CD14-positive monocyte (primary cell): Measurements from ENCODE around the gene PSMB7. TPM values are rescaled to one million over a fixed set of nuclear protein-coding genes. Genes with fewer than 3 reads are reported as not detected.

ENCODE experiments used
- DNase-seq, 3 donors: peaks; one replicate each; pipeline ENCODE4 v3.0.0-alpha.2; 2011 to 2022
- H2AFZ ChIP-seq: 2 replicates; pipeline ENCODE4 v1.6.0; 2012; ENCODE audit warnings: mild to moderate bottlenecking, low read depth, low read length, inconsistent platforms; ENCODE audit not compliant: insufficient read depth, poor library complexity, severe bottlenecking
- H3K27ac ChIP-seq, 2 donors: 1 replicate in 1 of 2; 2 replicates in 1 of 2; pipeline ENCODE4 v1.5.1; 2012 to 2013; ENCODE audit warnings: low read length in 2 of 2, control low read depth in 1 of 2, inconsistent platforms in 1 of 2, low read depth in 1 of 2, mild to moderate bottlenecking in 1 of 2
- H3K27me3 ChIP-seq, 2 donors: one replicate each; pipeline versions ENCODE4 v1.6.0 to v1.6.1; 2011 to 2013; ENCODE audit warnings: low read length in 2 of 2; ENCODE audit not compliant: control insufficient read depth in 2 of 2, insufficient read depth in 2 of 2
- H3K36me3 ChIP-seq, 2 donors: replicated peaks in 1 of 2; 1 replicate in 1 of 2; 2 replicates in 1 of 2; pipeline versions ENCODE4 v1.5.1 to v1.6.1; 2012 to 2013; ENCODE audit warnings: low read length in 2 of 2, control low read depth in 1 of 2, inconsistent platforms in 1 of 2, mild to moderate bottlenecking in 1 of 2; ENCODE audit not compliant: insufficient read depth in 2 of 2, control insufficient read depth in 1 of 2
- H3K4me1 ChIP-seq, 2 donors: 1 replicate in 1 of 2; 2 replicates in 1 of 2; pipeline versions ENCODE4 v1.5.1 to v1.6.1; 2012 to 2013; ENCODE audit warnings: low read length in 2 of 2, control low read depth in 1 of 2, inconsistent platforms in 1 of 2, mild to moderate bottlenecking in 1 of 2, moderate library complexity in 1 of 2; ENCODE audit not compliant: insufficient read depth in 2 of 2, control insufficient read depth in 1 of 2
- H3K4me2 ChIP-seq: replicated peaks from 2 replicates; pipeline ENCODE3; 2012; ENCODE audit warnings: low read length, moderate library complexity, mild to moderate bottlenecking; ENCODE audit not compliant: poor library complexity, severe bottlenecking; ENCODE audit errors: extremely low read depth
- H3K4me3 ChIP-seq, 3 experiments: fragments of 200-600 bp in 1 of 3; sonication (generic) in 1 of 3; replicated peaks in 1 of 3; 1 replicate in 2 of 3; 2 replicates in 1 of 3; pipeline ENCODE4 v1.5.1; 2011 to 2013; ENCODE audit warnings: low read length in 3 of 3, mild to moderate bottlenecking in 3 of 3, control low read depth in 2 of 3, low read depth in 2 of 3, inconsistent platforms in 1 of 3, moderate library complexity in 1 of 3
- H3K79me2 ChIP-seq: 2 replicates; pipeline ENCODE4 v1.6.0; 2012; ENCODE audit warnings: mild to moderate bottlenecking, control low read depth, inconsistent platforms, low read length, moderate library complexity; ENCODE audit not compliant: insufficient read depth
- H3K9ac ChIP-seq: 2 replicates; pipeline ENCODE4 v1.6.0; 2017; ENCODE audit warnings: low read length, mild to moderate bottlenecking; ENCODE audit not compliant: insufficient read depth, poor library complexity, severe bottlenecking
- H3K9me3 ChIP-seq, 2 donors: replicated peaks in 1 of 2; 1 replicate in 1 of 2; 2 replicates in 1 of 2; pipeline versions ENCODE4 v1.5.1 to v1.6.1; 2012 to 2013; ENCODE audit warnings: low read length in 2 of 2, control low read depth in 1 of 2; ENCODE audit not compliant: control insufficient read depth in 1 of 2, insufficient read depth in 1 of 2
- H4K20me1 ChIP-seq: 2 replicates; pipeline ENCODE4 v1.6.0; 2012; ENCODE audit warnings: mild to moderate bottlenecking, low read length, control low read depth, moderate library complexity; ENCODE audit not compliant: insufficient read depth
- H3K27ac Mint-ChIP-seq, 7 donors: one replicate each; pipeline ENCODE4 v1.8.0; 2020; ENCODE audit warnings: mild to moderate bottlenecking in 7 of 7, mixed read lengths in 7 of 7, moderate library complexity in 6 of 7, inconsistent platforms in 2 of 7
- H3K27me3 Mint-ChIP-seq, 3 donors: one replicate each; pipeline ENCODE4 v1.8.0; 2021 to 2022; ENCODE audit warnings: low read depth in 3 of 3, mild to moderate bottlenecking in 3 of 3, mixed read lengths in 3 of 3, moderate library complexity in 3 of 3, inconsistent platforms in 1 of 3
- H3K36me3 Mint-ChIP-seq, 2 donors: one replicate each; pipeline ENCODE4 v1.8.0; 2020; ENCODE audit warnings: mixed read lengths in 2 of 2, inconsistent platforms in 1 of 2, mild to moderate bottlenecking in 1 of 2
- H3K4me1 Mint-ChIP-seq: one replicate; pipeline ENCODE4 v1.8.0; 2020; ENCODE audit warnings: mild to moderate bottlenecking, mixed read lengths
- H3K4me3 Mint-ChIP-seq, 2 donors: one replicate each; pipeline ENCODE4 v1.8.0; 2020; ENCODE audit warnings: mild to moderate bottlenecking in 2 of 2, mixed read lengths in 2 of 2, moderate library complexity in 1 of 2
- H3K9me3 Mint-ChIP-seq, 7 donors: one replicate each; pipeline ENCODE4 v1.8.0; 2020 to 2022; ENCODE audit warnings: mixed read lengths in 7 of 7, mild to moderate bottlenecking in 6 of 7, moderate library complexity in 6 of 7, inconsistent platforms in 2 of 7
- CTCF ChIP-seq: fragments of 200-600 bp; IDR thresholded peaks from one replicate; pipeline ENCODE4 v1.8.0; 2022; ENCODE audit warnings: antibody characterized with exemption, mild to moderate bottlenecking
- WGBS: methylation state at CpG from one replicate; pipeline ENCODE4 v1.1.5; 2013; ENCODE audit warnings: missing lambda C conversion rate; ENCODE audit not compliant: insufficient coverage; 5-methylcytosine and 5-hydroxymethylcytosine counted together
- intact Hi-C, 2 donors: fragments of 100-400 bp; cut with micrococcal nuclease; formaldehyde crosslinking; loops; one replicate each; pipeline versions ENCODE4 v1.15.0 to v1.15.1; 2023
- polyA plus RNA-seq, 3 donors: library from polyadenylated mRNA; depleted of rRNA in 1 of 3; unstranded in 2 of 3; stranded (reverse) in 1 of 3; fragments of 300-500 nt in 2 of 3; fragments of >200 nt in 1 of 3; fragmentation: Illumina TruSeq in 2 of 3; gene quantifications; 1 replicate in 2 of 3; 2 replicates in 1 of 3; pipeline ENCODE4 v1.2.3, GENCODE V29; 2012 to 2021

PSMB7 gene
- polyA plus RNA-seq, 3 donors, result 129 to 194 (median 191) TPM

GRCh38 chr9:124428751-124429529 lies 13.7 kb upstream of the PSMB7 start:
- no peak overlapping the region for H3K27ac ChIP-seq
- Mint-ChIP-seq H3K4me1 (peaks cover 3% of the 10 kb centered on the region), H3K4me3 (no peak overlapping the region), H3K27me3 (peaks cover 0 to 4% (median 4%) of the 10 kb centered on the region in 3 donors), H3K27ac (peak overlapping the region in 1 of 7 donors; percentile 77), H3K36me3 (no peaks in the 10 kb centered on the region), H3K9me3 (peaks cover 0 to 1% (median 0%) of the 10 kb centered on the region in 7 donors)
- no peak for DNase-seq
- no peak for TF ChIP-seq CTCF
- H3K27me3 ChIP-seq, result no peaks in the 10 kb centered on the region
- H3K36me3 ChIP-seq, result no peaks in the 10 kb centered on the region
- H3K4me3 ChIP-seq, result no peak overlapping the region
- H3K4me1 ChIP-seq, result no peaks in the 10 kb centered on the region
- H3K9ac ChIP-seq, result no peak overlapping the region
- no peak overlapping the region for H2AFZ ChIP-seq
- H3K4me2 ChIP-seq, result no peak overlapping the region
- H4K20me1 ChIP-seq, result no peaks in the 10 kb centered on the region
- H3K9me3 ChIP-seq, result no peaks in the 10 kb centered on the region
- 93% methylated on average over 28 of the region's 28 CpGs for WGBS
- no peaks in the 10 kb centered on the region for H3K79me2 ChIP-seq
- intact Hi-C loops, result no loop called here

- WGBS, result 100% methylated on average over 1 of the region's 4 CpGs
- intact Hi-C loops, result no loop called here
- no peak for DNase-seq
- Histone ChIP-seq H3K36me3 (no peaks in the 10 kb centered on the region), H2AFZ (no peak overlapping the region), H3K9ac (no peak overlapping the region), H3K79me2 (no peaks in the 10 kb centered on the region), H3K27ac (no peak overlapping the region), H3K27me3 (no peaks in the 10 kb centered on the region), H4K20me1 (no peaks in the 10 kb centered on the region), H3K4me2 (no peak overlapping the region), H3K4me3 (no peak overlapping the region), H3K9me3 (no peaks in the 10 kb centered on the region), H3K4me1 (no peaks in the 10 kb centered on the region)
- Mint-ChIP-seq H3K27ac (no peak overlapping the region), H3K4me1 (peaks cover 3% of the 10 kb centered on the region), H3K36me3 (no peaks in the 10 kb centered on the region), H3K27me3 (peaks cover 0 to 6% (median 4%) of the 10 kb centered on the region in 3 donors), H3K9me3 (peaks cover 0 to 1% (median 0%) of the 10 kb centered on the region in 7 donors), H3K4me3 (no peak overlapping the region)
- no peak for TF ChIP-seq CTCF
These were observed 12.0 kb upstream of the PSMB7 start for GRCh38 chr9:124427281-124427680.
